Endothelial cell of umbilical vein (primary cell): ENCODE results near the gene FOXP4. TPM values are rescaled to one million over a fixed set of nuclear protein-coding genes. Genes with fewer than 3 reads are reported as not detected.

ENCODE experiments used
- BruUV-seq: library from RNA; stranded (reverse); fragments of 400-500 nt; replicated peaks from 2 replicates; lab custom pipeline; 2021; lab: Mats Ljungman, UMichigan
- CTCF ChIA-PET: fragments of 300-600, 350-600 bp; sonication (Branson Sonifier 250); formaldehyde crosslinking; loops from one replicate; lab custom pipeline; 2021; ENCODE audit warnings: antibody characterized with exemption, inconsistent platforms; lab: Charles Lee
- POLR2A ChIA-PET: fragments of 300-600, 350-600 bp; sonication (Branson Sonifier 250); formaldehyde crosslinking; loops from one replicate; lab custom pipeline; 2021; ENCODE audit warnings: antibody characterized with exemption, inconsistent platforms; lab: Charles Lee
- DNase-seq: peaks from one replicate; pipeline ENCODE4 v3.0.0-alpha.2; 2011; ENCODE audit warnings: low read depth, low spot score
- FAIRE-seq: peaks from 2 replicates; lab custom pipeline; 2011; peaks lifted over from hg19 to GRCh38; lab: Jason Lieb, UNC
- H2AFZ ChIP-seq: 2 replicates; pipeline ENCODE4 v1.6.0; 2012; ENCODE audit warnings: low read depth, low read length, control low read depth, inconsistent platforms
- H3K27ac ChIP-seq: 2 replicates; pipeline ENCODE4 v1.5.1; 2011; ENCODE audit warnings: low read depth, mild to moderate bottlenecking, control low read depth, low read length, moderate library complexity; ENCODE audit not compliant: insufficient read depth
- H3K27me3 ChIP-seq, 2 experiments: 2 replicates each; pipeline versions ENCODE4 v1.6.0 to v1.6.1; 2011; ENCODE audit warnings: low read length in 2 of 2, mixed read lengths in 1 of 2; ENCODE audit not compliant: control insufficient read depth in 2 of 2, insufficient read depth in 2 of 2
- H3K36me3 ChIP-seq, 2 experiments: 2 replicates in 1 of 2; 3 replicates in 1 of 2; pipeline ENCODE4 v1.5.1; 2011; ENCODE audit warnings: low read length in 2 of 2, mild to moderate bottlenecking in 1 of 2, moderate library complexity in 1 of 2; ENCODE audit not compliant: control insufficient read depth in 2 of 2, insufficient read depth in 2 of 2; ENCODE audit errors: extremely low read depth in 1 of 2
- H3K4me1 ChIP-seq: 3 replicates; pipeline ENCODE4 v1.5.1; 2011; ENCODE audit warnings: mild to moderate bottlenecking, low read length; ENCODE audit not compliant: control insufficient read depth, insufficient read depth; ENCODE audit errors: extremely low read depth
- H3K4me2 ChIP-seq: 2 replicates; pipeline ENCODE4 v1.6.1; 2011; ENCODE audit warnings: low read length, control low read depth, mixed read lengths; ENCODE audit not compliant: insufficient read depth
- H3K4me3 ChIP-seq, 3 experiments: fragments of 200-600 bp in 1 of 3; sonication (generic), shearing (Covaris generic) in 1 of 3; replicated peaks in 1 of 3; 2 replicates each; pipeline ENCODE4 v1.5.1; 2011 to 2016; ENCODE audit warnings: control low read depth in 3 of 3, low read length in 3 of 3, mild to moderate bottlenecking in 2 of 3, inconsistent platforms in 1 of 3, low read depth in 1 of 3, moderate library complexity in 1 of 3; ENCODE audit not compliant: insufficient read depth in 1 of 3
- H3K79me2 ChIP-seq: 2 replicates; pipeline ENCODE4 v1.6.0; 2012; ENCODE audit warnings: low read length, inconsistent platforms; ENCODE audit not compliant: control insufficient read depth, insufficient read depth
- H3K9ac ChIP-seq: replicated peaks from 2 replicates; pipeline ENCODE3; 2011; ENCODE audit warnings: low read length, control low read depth; ENCODE audit not compliant: insufficient read depth; ENCODE audit errors: extremely low read depth
- H3K9me1 ChIP-seq: replicated peaks from 3 replicates; pipeline ENCODE4 v1.6.0; 2011; ENCODE audit warnings: mild to moderate bottlenecking, low read length; ENCODE audit not compliant: control insufficient read depth, insufficient read depth; ENCODE audit errors: extremely low read depth
- H3K9me3 ChIP-seq: replicated peaks from 2 replicates; pipeline ENCODE4 v1.5.1; 2012; ENCODE audit warnings: low read length, inconsistent platforms; ENCODE audit not compliant: control insufficient read depth, insufficient read depth
- H4K20me1 ChIP-seq: replicated peaks from 2 replicates; pipeline ENCODE3; 2011; ENCODE audit warnings: mild to moderate bottlenecking, low read length; ENCODE audit not compliant: control insufficient read depth, insufficient read depth; ENCODE audit errors: extremely low read depth
- CTCF ChIP-seq, 2 donors: IDR thresholded peaks; 1 replicate in 1 of 2; 2 replicates in 1 of 2; pipeline ENCODE4 v1.5.1; 2011; ENCODE audit warnings: low read length in 2 of 2, mild to moderate bottlenecking in 2 of 2, moderate library complexity in 2 of 2, control low read depth in 1 of 2, inconsistent platforms in 1 of 2, low read depth in 1 of 2; ENCODE audit not compliant: insufficient read depth in 1 of 2; ENCODE audit errors: extremely low read depth in 1 of 2
- EZH2 ChIP-seq: IDR thresholded peaks from 2 replicates; pipeline ENCODE4 v1.6.1; 2012; ENCODE audit warnings: borderline replicate concordance, low read depth, mild to moderate bottlenecking, moderate library complexity, low read length, inconsistent platforms; ENCODE audit not compliant: severe bottlenecking
- FOS ChIP-seq: IDR thresholded peaks from 2 replicates; pipeline ENCODE4 v1.6.1; 2011; ENCODE audit warnings: mild to moderate bottlenecking, low read length, moderate library complexity, borderline replicate concordance; ENCODE audit not compliant: insufficient read depth
- GATA2 ChIP-seq: IDR thresholded peaks from 2 replicates; pipeline ENCODE4 v1.7.0; 2011; ENCODE audit warnings: low read depth, mild to moderate bottlenecking, moderate library complexity, mixed read lengths, low read length; ENCODE audit not compliant: insufficient read length, insufficient read depth
- JUN ChIP-seq: IDR thresholded peaks from 2 replicates; pipeline ENCODE4 v1.6.1; 2011; ENCODE audit warnings: borderline replicate concordance, low read depth; ENCODE audit not compliant: insufficient read length, insufficient read depth
- MAX ChIP-seq: IDR thresholded peaks from 2 replicates; pipeline ENCODE4 v1.6.1; 2011; ENCODE audit not compliant: insufficient read depth, insufficient read length
- MYC ChIP-seq: IDR thresholded peaks from one replicate; pipeline ENCODE4 v1.6.1; 2011; ENCODE audit warnings: mild to moderate bottlenecking, low read depth, low read length
- POLR2A ChIP-seq: IDR thresholded peaks from 2 replicates; pipeline ENCODE4 v1.6.1; 2012; ENCODE audit warnings: low read depth, mild to moderate bottlenecking, control low read depth, low read length
- POLR2AphosphoS5 ChIP-seq: IDR thresholded peaks from 2 replicates; pipeline ENCODE4 v1.6.1; 2012; ENCODE audit warnings: low read depth, mild to moderate bottlenecking, control low read depth, low read length, moderate library complexity; ENCODE audit not compliant: insufficient read depth
- dilution Hi-C: fragments of 300-500 bp; cut with MboI; formaldehyde crosslinking; loops from one replicate; pipeline ENCODE4 v1.15.0; 2019; ENCODE audit warnings: low sequenced_read_pairs; ENCODE audit not compliant: extremely low pct_ligation_motif_present
- intact Hi-C: fragments of 100-400 bp; cut with micrococcal nuclease; formaldehyde crosslinking; loops from one replicate; pipeline ENCODE4 v1.10.0; 2022
- polyA plus RNA-seq, 4 experiments: library from polyadenylated mRNA; depleted of rRNA in 3 of 4; stranded (reverse) in 3 of 4; unstranded in 1 of 4; fragments of >200 nt; gene quantifications; 2 replicates each; pipeline versions ENCODE4 v1.2.1 to v1.2.3, GENCODE V29; 2011 to 2012; ENCODE audit warnings: missing spikeins in 1 of 4
- total RNA-seq: library from RNA; stranded (reverse); gene quantifications from 2 replicates; pipeline ENCODE4 v1.2.3, GENCODE V29; 2021

The FOXP4 gene
- total and polyA plus RNA-seq, 2 donors (not counting 3 experiments of a cell fraction or from before 2014, with no cell fraction given) = 5.6 to 23.9 TPM

- BruUV-seq = no TSS peak
- Histone ChIP-seq H3K79me2 (no peaks in the 10 kb centered on the region), H3K36me3 (peaks cover 0 to 5% of the 10 kb centered on the region in 2 experiments), H3K4me1 (no peaks in the 10 kb centered on the region), H3K9ac (no peak overlapping the region), H3K9me1 (no peaks in the 10 kb centered on the region), H3K4me2 (no peak overlapping the region), H3K27ac (no peak overlapping the region), H3K4me3 (no peak overlapping the region), H2AFZ (no peak overlapping the region), H3K27me3 (no peaks in the 10 kb centered on the region), H3K9me3 (no peaks in the 10 kb centered on the region), H4K20me1 (no peaks in the 10 kb centered on the region)
- FAIRE-seq = no peak
- TF ChIP-seq POLR2A = no peak
- TF ChIP-seq MYC = no peak
- no peak for TF ChIP-seq JUN
- TF ChIP-seq MAX = no peak
- TF ChIP-seq EZH2 = no peak
- TF ChIP-seq FOS = no peak
- TF ChIP-seq POLR2AphosphoS5 = no peak
- no peak for TF ChIP-seq CTCF (IDR thresholded peaks at IDR 0.05; ENCODE audit: extremely low read depth in 1 of 2, insufficient read depth in 1 of 2, low read depth in 1 of 2, low read length in 2 of 2)
- TF ChIP-seq GATA2 = no peak
- dilution Hi-C loops (no loop called here), intact Hi-C loops (no loop called here)
- ChIA-PET POLR2A (no interaction called here), CTCF (interaction anchor here (1.1 to 7.2 kb wide), 5 partner anchors 9 to 140 kb away, joined by 3 to 226 read pairs (median 14); no protein-coding TSS in a partner anchor)
- no peak for DNase-seq
These were observed 55.0 kb downstream of the FOXP4 start for GRCh38 chr6:41601248-41601549.
